ENCODE data around the gene REPS2.

- TF ChIP-seq CTCF (IDR thresholded peaks at IDR 0.05): no peak
- TF ChIP-seq POLR2A (IDR thresholded peaks at IDR 0.05): no peak
- TF ChIP-seq POLR2AphosphoS5 (IDR thresholded peaks at IDR 0.05): no peak
These were observed 48.3 kb downstream of the REPS2 start for GRCh38 chrX:16994736-16995135.
